Nasal cavity respiratory epithelium epithelial cell of viscerocranial mucosa (primary cell): ENCODE results near the gene ZCCHC18. TPM values are rescaled to one million over a fixed set of nuclear protein-coding genes. Genes with fewer than 3 reads are reported as not detected.

Experiments
- total RNA-seq: library from RNA; depleted of rRNA; stranded (reverse); fragments of >200 nt; gene quantifications from 2 replicates; pipeline ENCODE4 v1.2.3, GENCODE V29; 2014

ZCCHC18 gene
- total RNA-seq, result not detected in 2 replicates

GRCh38 chrX:104112326-104112951, at the start of gene ZCCHC18:
TSS of gene ZCCHC18 (plus strand) at chrX:104112523. CDS start at chrX:104114112, 1,589 bp downstream.

DNA sequence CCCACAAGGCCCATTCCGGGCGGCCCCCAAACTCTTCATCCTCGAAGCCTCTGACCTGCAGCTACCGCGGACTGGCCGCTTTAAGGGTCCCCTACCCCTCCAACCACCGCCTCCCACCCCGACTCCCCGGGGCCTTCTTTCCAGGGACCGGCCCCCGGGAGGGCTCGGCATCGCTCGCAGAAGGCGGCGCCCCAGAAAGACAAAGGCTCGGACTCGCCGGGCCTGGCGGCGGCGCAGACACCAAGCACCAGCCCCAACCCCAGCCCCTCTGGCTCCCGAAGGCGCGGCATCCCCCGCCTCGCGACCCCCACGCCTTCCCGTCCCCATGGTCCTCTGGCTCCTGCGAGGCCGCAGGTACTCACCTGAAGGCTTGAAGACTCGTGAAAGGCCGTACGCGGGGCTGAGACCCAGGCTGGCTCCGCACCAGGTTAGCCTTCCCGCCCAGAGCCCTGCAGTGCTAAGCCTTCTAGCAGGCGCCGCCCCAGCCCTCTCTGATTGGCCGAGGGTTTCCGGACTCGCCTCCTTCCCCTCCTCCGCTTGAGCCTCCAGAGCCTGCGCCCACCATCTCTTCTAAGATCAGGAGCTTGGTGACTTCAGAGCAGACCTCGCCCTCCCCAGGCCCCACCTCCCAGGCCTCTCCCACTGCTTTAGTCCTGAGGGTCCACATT, 36.4 kb upstream of the ZCCHC18 start, which contains the start of gene TMSB15C:
TSS of gene TMSB15C (minus strand) at position 459 of the 668 bp plus-strand sequence.

DNA sequence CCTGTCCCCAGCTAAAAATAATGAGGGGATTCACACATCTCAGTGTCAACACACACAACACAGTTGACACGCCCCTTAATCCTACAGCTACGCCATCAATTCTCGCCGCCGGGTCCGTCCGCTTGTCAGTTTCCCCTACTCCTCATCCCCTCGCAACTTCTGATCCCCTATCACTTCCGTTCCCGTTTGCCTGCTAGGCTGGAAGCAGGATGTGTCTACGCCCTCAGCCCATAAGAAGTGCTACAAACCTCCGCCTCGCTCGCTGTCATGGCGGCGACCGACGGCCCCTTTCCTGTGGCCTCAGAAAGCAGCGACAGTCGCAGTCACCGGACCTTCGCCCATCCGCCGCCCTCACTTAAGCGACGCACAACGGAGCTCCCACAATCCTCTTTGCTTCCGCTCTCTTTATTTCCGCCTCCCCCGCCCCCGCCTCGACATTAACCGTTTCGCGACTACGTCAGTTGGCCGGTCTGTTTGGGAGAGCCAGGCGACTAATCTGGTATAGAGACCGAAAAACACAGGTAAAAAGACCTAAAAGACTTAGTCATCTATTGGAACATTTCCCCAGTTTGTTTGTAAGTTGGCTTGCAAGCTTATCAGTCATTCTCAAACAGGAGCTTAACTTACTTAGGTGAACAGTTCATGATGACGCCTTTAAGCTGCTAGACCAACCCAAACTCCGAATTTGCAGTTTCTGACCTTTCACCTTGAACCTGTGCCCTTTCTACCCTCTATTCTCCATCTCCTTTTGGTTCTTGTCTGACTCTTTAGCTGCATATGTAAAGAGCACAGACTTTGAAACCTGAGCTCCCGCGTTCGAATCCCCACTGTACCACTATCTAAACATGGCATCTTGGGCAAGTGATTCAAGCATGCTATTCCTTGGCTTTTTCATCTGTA, 44.6 kb downstream of the ZCCHC18 start, which contains the start of gene SLC25A53:
TSS of gene SLC25A53 (minus strand) at position 380 of the 900 bp plus-strand sequence. CDS start 51,752 bp downstream, outside the sequence.

Other genes starting within 250 kb of the ZCCHC18 start
- gene TMSB15B, start 149.9 kb upstream of the ZCCHC18 start, total RNA-seq, result 0.34 and 2.1 TPM in 2 replicates
- not detected in 2 replicates for gene H2BW1, start 98.8 kb upstream of the ZCCHC18 start, total RNA-seq
- not detected in 2 replicates for gene H2BW2, start 72.6 kb upstream of the ZCCHC18 start, total RNA-seq
- gene TMSB15C, start 36.3 kb upstream of the ZCCHC18 start, total RNA-seq, result 0.68 and 1.9 TPM in 2 replicates
- gene SLC25A53, start 44.5 kb downstream of the ZCCHC18 start, total RNA-seq, result 3.4 and 11.4 TPM in 2 replicates
- 33.8 and 38.3 TPM in 2 replicates for gene FAM199X, start 53.9 kb downstream of the ZCCHC18 start, total RNA-seq
- not detected in 2 replicates for gene ESX1, start 142.4 kb downstream of the ZCCHC18 start, total RNA-seq